ACHN (cell line): Measurements from ENCODE around the gene KIF14.
"Not testable (repeated sequence)": the region's sequence is repeated elsewhere in the genome, so short reads cannot be mapped to it uniquely, and the experiment has no call there.

Experiments used
- DNase-seq: peaks from one replicate; pipeline ENCODE4 v3.0.0-alpha.2; 2015
- in situ Hi-C: cut with HindIII; loops from 2 replicates; pipeline ENCODE4 v1.10.0; 2017; ENCODE audit warnings: low sequenced_read_pairs, low pct_ligation_motif_present, low pct_unique_long_range_greater_than_20kb

The KIF14 gene

GRCh38 chr1:200556002-200556401 is 64.5 kb downstream of the KIF14 start:
- DNase-seq = peak; percentile 21
- in situ Hi-C loops = no loop called here

DNA sequence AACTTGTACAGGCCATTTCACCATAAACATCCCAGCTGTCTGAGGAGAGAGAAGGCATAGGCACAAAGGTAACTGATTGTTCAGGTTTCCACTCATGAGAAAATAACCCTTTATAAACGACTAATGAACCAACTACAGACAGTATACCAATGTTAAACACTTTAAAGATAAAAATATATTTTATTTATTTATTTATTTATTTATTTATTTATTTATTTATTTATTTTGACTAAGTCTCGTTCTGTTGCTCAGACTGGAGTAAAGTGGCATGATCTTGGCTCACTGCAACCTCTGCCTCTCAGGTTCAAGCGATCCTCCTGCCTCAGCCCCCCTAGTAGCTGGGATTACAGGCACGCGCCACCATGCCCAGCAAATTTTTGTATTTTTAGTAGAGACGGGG is 67.8 kb downstream of the KIF14 start:
- in situ Hi-C loops, DNase-seq: not testable (repeated sequence)

DNA sequence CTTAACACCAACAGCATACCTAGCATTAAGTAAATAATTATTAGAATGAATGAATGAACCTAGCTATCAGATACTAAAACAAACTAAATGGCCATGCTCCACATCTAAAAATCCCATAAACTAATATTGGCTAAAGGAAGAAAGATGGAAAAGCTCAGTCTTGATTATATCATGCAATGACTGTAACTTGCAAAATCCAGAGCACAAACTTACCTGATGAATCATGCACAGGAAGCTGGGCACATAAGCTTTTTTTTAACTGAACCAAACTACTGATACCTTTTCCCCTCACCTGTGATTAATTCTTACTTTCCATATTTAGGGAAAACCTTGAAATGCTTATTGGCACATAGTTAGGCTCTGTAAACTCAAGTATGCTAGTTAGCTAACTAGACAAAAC is 70.2 kb downstream of the KIF14 start:
- DNase-seq = peak; percentile 7
- in situ Hi-C loops = no loop called here

DNA sequence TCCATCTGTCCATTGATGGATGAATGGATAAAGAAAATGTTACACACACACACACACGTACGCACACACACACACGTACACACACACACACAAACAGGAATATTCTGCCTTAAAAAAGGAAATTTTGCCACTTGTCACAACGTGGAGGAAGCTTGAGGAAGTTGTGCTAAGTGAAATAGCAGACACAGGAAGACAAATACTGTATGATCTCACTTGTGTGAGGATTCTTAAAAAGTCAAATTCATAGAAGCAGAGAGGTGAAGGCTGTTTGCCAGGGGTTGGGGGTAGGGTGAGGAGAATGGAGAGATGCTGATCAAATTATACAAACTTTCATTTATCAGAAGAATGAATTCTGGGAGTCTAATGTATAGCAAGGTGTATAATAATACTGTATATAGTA is 73.2 kb downstream of the KIF14 start:
- DNase-seq = no peak
- in situ Hi-C loops = no loop called here

GRCh38 chr1:200546577-200546976 is 74.0 kb downstream of the KIF14 start:
- DNase-seq = no peak
- in situ Hi-C loops = no loop called here

DNA sequence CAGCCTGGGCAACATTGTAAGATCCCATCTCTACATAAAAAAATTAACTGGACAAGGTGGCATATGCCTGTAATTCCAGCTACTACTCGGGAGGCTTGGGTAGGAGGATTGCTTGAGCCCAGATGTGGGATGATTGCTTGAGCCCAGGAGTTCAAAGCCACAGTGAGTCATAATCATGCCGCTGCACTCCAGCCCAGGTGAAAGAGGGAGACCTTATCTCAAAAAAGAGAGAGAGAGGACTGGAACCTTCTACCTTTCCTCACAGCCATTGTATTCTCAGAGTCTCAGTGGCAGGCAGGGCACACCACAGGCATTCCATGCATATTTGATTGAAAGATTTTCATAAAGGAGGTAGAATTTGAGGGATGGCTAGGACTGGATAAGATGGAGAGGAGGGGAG is 78.4 kb downstream of the KIF14 start:
- DNase-seq = no peak
- in situ Hi-C loops = no loop called here

- no peak for DNase-seq
- in situ Hi-C loops = no loop called here
Observed at GRCh38 chr1:200540281-200540680, 80.3 kb downstream of the KIF14 start.

- no peak for DNase-seq
- in situ Hi-C loops = no loop called here
Observed at GRCh38 chr1:200538179-200538578, 82.4 kb downstream of the KIF14 start.

GRCh38 chr1:200535605-200536004 is 84.9 kb downstream of the KIF14 start:
- in situ Hi-C loops = no loop called here
- DNase-seq = peak; percentile 69

GRCh38 chr1:200530623-200531261 is 89.8 kb downstream of the KIF14 start:
- in situ Hi-C loops = no loop called here

GRCh38 chr1:200528858-200529606 is 91.5 kb downstream of the KIF14 start:
- no peak for DNase-seq
- in situ Hi-C loops = no loop called here

More at GRCh38 chr1:200530623-200531261, 89.8 kb downstream of the KIF14 start:
- DNase-seq = no peak

GRCh38 chr1:200527670-200528069 is 92.9 kb downstream of the KIF14 start:
- in situ Hi-C loops = no loop called here
- DNase-seq = no peak

- in situ Hi-C loops = no loop called here
- DNase-seq = no peak
Observed at GRCh38 chr1:200526709-200527612, 93.6 kb downstream of the KIF14 start.

DNA sequence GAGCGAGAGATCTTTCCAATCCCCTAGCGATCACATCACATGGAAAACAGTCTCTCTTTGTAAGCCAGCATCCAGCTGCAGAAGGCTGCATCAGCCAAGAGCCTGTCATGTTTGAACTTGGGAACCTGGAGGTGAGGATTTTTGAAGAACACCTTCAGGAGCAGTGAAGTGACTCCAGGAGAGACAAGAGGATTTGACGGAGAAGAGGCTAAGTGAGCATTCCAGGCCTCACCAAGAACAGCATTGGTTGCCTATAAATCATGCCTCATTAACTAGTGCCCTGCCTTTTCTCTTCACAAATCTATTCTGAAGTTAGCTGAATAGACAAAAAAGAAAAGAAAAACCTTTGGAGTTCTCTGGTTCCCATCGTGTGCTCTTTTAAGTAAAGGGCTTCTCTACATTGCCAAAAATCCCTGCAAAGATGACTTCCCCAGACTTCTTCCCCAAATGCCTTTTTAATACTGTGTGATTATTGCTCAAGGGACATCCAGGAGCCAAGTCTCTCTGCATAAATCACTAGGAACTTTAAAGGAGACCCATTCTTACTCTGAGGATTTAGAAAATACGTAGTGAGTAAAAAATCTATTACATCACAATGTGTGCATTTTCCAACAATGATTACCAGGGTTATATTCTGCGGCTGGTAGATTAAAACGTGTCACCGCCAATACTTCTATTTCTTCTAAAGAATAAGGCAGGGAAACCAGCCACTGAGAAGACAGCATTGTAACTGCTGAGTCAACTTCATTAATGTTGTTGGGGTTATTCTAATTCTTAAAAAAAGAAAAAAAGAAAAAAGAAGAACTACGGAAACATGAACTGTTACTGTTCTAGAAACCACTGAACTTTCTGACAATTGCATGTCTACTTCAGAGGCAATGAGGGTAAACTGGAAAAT is 95.2 kb downstream of the KIF14 start:
- DNase-seq = no peak
- in situ Hi-C loops = no loop called here

DNA sequence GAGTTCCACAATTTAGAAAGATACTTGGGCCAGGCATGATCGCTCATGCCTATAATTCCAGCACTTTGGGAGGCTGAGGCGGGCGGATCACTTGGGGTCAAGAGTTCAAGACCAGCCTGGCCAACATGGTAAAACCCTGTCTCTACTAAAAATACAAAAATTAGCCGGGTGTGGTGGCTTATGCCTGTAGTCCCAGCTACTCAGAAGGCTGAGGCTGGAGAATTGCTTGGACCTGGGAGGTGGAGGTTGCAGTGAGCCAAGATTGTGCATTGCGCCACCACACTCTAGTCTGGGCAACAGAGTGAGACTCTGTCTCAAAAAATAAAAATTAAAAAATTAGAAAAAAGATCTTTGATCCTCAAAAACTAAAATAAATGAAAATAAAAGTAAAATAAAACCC is 96.0 kb downstream of the KIF14 start:
- in situ Hi-C loops, DNase-seq: not testable (repeated sequence)

DNA sequence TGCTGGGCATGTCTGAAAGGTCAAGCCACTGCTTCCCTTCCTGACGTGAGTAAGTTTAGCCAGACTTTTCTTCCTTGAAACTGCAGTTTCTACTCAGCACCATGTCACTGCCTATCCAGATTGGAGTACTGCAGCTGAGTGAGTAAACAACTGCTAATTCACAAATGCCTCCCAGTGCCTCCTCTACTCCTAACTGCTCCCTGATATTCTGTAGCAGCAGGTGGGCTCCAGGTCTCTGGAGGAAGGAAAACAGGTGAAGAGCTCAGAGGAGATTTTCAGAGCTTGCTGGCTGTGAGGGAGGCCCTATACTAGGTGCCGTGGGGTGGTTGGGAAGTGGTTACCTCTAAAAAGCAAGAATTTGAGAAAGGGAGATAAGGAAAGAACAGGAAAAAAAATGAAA is 96.5 kb downstream of the KIF14 start:
- in situ Hi-C loops = no loop called here
- no peak for DNase-seq

DNA sequence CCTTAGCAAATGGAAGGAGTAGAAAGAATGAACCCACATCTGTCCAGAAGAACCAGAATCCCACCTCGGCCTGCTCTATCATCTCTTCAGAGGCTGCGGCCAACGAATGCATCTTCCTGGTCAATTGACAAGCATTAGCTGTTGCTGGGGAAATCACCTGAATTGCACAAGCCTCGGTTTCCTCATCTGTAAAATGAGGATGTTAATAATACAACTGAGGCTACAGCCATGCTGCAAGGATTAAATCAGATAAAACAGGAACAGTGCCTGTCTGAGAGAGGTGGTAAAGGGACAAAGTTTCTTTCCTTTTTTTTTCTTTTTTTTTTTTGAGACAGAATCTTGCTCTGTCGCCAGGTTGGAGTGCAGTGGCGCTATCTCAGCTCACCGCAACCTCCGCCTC is 99.8 kb downstream of the KIF14 start:
- in situ Hi-C loops = no loop called here
- no peak for DNase-seq

DNA sequence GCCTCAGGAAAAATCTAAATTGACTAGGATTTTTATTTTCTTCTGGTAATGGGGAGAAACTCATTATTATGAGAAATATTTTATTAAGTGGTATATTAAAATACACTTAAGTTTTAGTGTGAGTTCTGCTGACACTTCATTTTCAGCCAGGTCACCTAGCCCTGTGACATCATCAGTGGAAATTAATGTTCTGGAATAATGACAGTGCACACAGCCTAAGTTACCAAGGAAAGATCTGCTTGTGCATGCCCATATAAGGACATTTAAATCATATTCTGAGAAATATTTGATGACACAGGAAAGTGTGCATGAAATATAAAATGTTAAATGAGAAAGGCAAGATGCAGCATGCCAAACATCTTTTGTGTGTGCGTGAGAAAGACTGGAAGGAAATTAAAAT is 102.0 kb downstream of the KIF14 start:
- no peak for DNase-seq
- in situ Hi-C loops = no loop called here
